Endothelial cell of umbilical vein (primary cell): ENCODE measurements around the gene SOX30. TPM values are rescaled to one million over a fixed set of nuclear protein-coding genes. Genes with fewer than 3 reads are reported as not detected.

Source experiments
- BruUV-seq: library from RNA; stranded (reverse); fragments of 400-500 nt; replicated peaks from 2 replicates; lab custom pipeline; 2021; lab: Mats Ljungman, UMichigan
- CTCF ChIA-PET: fragments of 300-600, 350-600 bp; sonication (Branson Sonifier 250); formaldehyde crosslinking; loops from one replicate; lab custom pipeline; 2021; ENCODE audit warnings: antibody characterized with exemption, inconsistent platforms; lab: Charles Lee
- POLR2A ChIA-PET: fragments of 300-600, 350-600 bp; sonication (Branson Sonifier 250); formaldehyde crosslinking; loops from one replicate; lab custom pipeline; 2021; ENCODE audit warnings: antibody characterized with exemption, inconsistent platforms; lab: Charles Lee
- DNase-seq: peaks from one replicate; pipeline ENCODE4 v3.0.0-alpha.2; 2011; ENCODE audit warnings: low read depth, low spot score
- FAIRE-seq: peaks from 2 replicates; lab custom pipeline; 2011; peaks lifted over from hg19 to GRCh38; lab: Jason Lieb, UNC
- H2AFZ ChIP-seq: 2 replicates; pipeline ENCODE4 v1.6.0; 2012; ENCODE audit warnings: low read depth, low read length, control low read depth, inconsistent platforms
- H3K27ac ChIP-seq: 2 replicates; pipeline ENCODE4 v1.5.1; 2011; ENCODE audit warnings: low read depth, mild to moderate bottlenecking, control low read depth, low read length, moderate library complexity; ENCODE audit not compliant: insufficient read depth
- H3K27me3 ChIP-seq, 2 experiments: 2 replicates each; pipeline versions ENCODE4 v1.6.0 to v1.6.1; 2011; ENCODE audit warnings: low read length in 2 of 2, mixed read lengths in 1 of 2; ENCODE audit not compliant: control insufficient read depth in 2 of 2, insufficient read depth in 2 of 2
- H3K36me3 ChIP-seq, 2 experiments: 2 replicates in 1 of 2; 3 replicates in 1 of 2; pipeline ENCODE4 v1.5.1; 2011; ENCODE audit warnings: low read length in 2 of 2, mild to moderate bottlenecking in 1 of 2, moderate library complexity in 1 of 2; ENCODE audit not compliant: control insufficient read depth in 2 of 2, insufficient read depth in 2 of 2; ENCODE audit errors: extremely low read depth in 1 of 2
- H3K4me1 ChIP-seq: 3 replicates; pipeline ENCODE4 v1.5.1; 2011; ENCODE audit warnings: mild to moderate bottlenecking, low read length; ENCODE audit not compliant: control insufficient read depth, insufficient read depth; ENCODE audit errors: extremely low read depth
- H3K4me2 ChIP-seq: 2 replicates; pipeline ENCODE4 v1.6.1; 2011; ENCODE audit warnings: low read length, control low read depth, mixed read lengths; ENCODE audit not compliant: insufficient read depth
- H3K4me3 ChIP-seq, 3 experiments: fragments of 200-600 bp in 1 of 3; sonication (generic), shearing (Covaris generic) in 1 of 3; replicated peaks in 1 of 3; 2 replicates each; pipeline ENCODE4 v1.5.1; 2011 to 2016; ENCODE audit warnings: control low read depth in 3 of 3, low read length in 3 of 3, mild to moderate bottlenecking in 2 of 3, inconsistent platforms in 1 of 3, low read depth in 1 of 3, moderate library complexity in 1 of 3; ENCODE audit not compliant: insufficient read depth in 1 of 3
- H3K79me2 ChIP-seq: 2 replicates; pipeline ENCODE4 v1.6.0; 2012; ENCODE audit warnings: low read length, inconsistent platforms; ENCODE audit not compliant: control insufficient read depth, insufficient read depth
- H3K9ac ChIP-seq: replicated peaks from 2 replicates; pipeline ENCODE3; 2011; ENCODE audit warnings: low read length, control low read depth; ENCODE audit not compliant: insufficient read depth; ENCODE audit errors: extremely low read depth
- H3K9me1 ChIP-seq: replicated peaks from 3 replicates; pipeline ENCODE4 v1.6.0; 2011; ENCODE audit warnings: mild to moderate bottlenecking, low read length; ENCODE audit not compliant: control insufficient read depth, insufficient read depth; ENCODE audit errors: extremely low read depth
- H3K9me3 ChIP-seq: replicated peaks from 2 replicates; pipeline ENCODE4 v1.5.1; 2012; ENCODE audit warnings: low read length, inconsistent platforms; ENCODE audit not compliant: control insufficient read depth, insufficient read depth
- H4K20me1 ChIP-seq: replicated peaks from 2 replicates; pipeline ENCODE3; 2011; ENCODE audit warnings: mild to moderate bottlenecking, low read length; ENCODE audit not compliant: control insufficient read depth, insufficient read depth; ENCODE audit errors: extremely low read depth
- EZH2 ChIP-seq: IDR thresholded peaks from 2 replicates; pipeline ENCODE4 v1.6.1; 2012; ENCODE audit warnings: borderline replicate concordance, low read depth, mild to moderate bottlenecking, moderate library complexity, low read length, inconsistent platforms; ENCODE audit not compliant: severe bottlenecking
- FOS ChIP-seq: IDR thresholded peaks from 2 replicates; pipeline ENCODE4 v1.6.1; 2011; ENCODE audit warnings: mild to moderate bottlenecking, low read length, moderate library complexity, borderline replicate concordance; ENCODE audit not compliant: insufficient read depth
- GATA2 ChIP-seq: IDR thresholded peaks from 2 replicates; pipeline ENCODE4 v1.7.0; 2011; ENCODE audit warnings: low read depth, mild to moderate bottlenecking, moderate library complexity, mixed read lengths, low read length; ENCODE audit not compliant: insufficient read length, insufficient read depth
- JUN ChIP-seq: IDR thresholded peaks from 2 replicates; pipeline ENCODE4 v1.6.1; 2011; ENCODE audit warnings: borderline replicate concordance, low read depth; ENCODE audit not compliant: insufficient read length, insufficient read depth
- MAX ChIP-seq: IDR thresholded peaks from 2 replicates; pipeline ENCODE4 v1.6.1; 2011; ENCODE audit not compliant: insufficient read depth, insufficient read length
- MYC ChIP-seq: IDR thresholded peaks from one replicate; pipeline ENCODE4 v1.6.1; 2011; ENCODE audit warnings: mild to moderate bottlenecking, low read depth, low read length
- POLR2A ChIP-seq: IDR thresholded peaks from 2 replicates; pipeline ENCODE4 v1.6.1; 2012; ENCODE audit warnings: low read depth, mild to moderate bottlenecking, control low read depth, low read length
- POLR2AphosphoS5 ChIP-seq: IDR thresholded peaks from 2 replicates; pipeline ENCODE4 v1.6.1; 2012; ENCODE audit warnings: low read depth, mild to moderate bottlenecking, control low read depth, low read length, moderate library complexity; ENCODE audit not compliant: insufficient read depth
- dilution Hi-C: fragments of 300-500 bp; cut with MboI; formaldehyde crosslinking; loops from one replicate; pipeline ENCODE4 v1.15.0; 2019; ENCODE audit warnings: low sequenced_read_pairs; ENCODE audit not compliant: extremely low pct_ligation_motif_present
- intact Hi-C: fragments of 100-400 bp; cut with micrococcal nuclease; formaldehyde crosslinking; loops from one replicate; pipeline ENCODE4 v1.10.0; 2022
- polyA plus RNA-seq, 4 experiments: library from polyadenylated mRNA; depleted of rRNA in 3 of 4; stranded (reverse) in 3 of 4; unstranded in 1 of 4; fragments of >200 nt; gene quantifications; 2 replicates each; pipeline versions ENCODE4 v1.2.1 to v1.2.3, GENCODE V29; 2011 to 2012; ENCODE audit warnings: missing spikeins in 1 of 4
- total RNA-seq: library from RNA; stranded (reverse); gene quantifications from 2 replicates; pipeline ENCODE4 v1.2.3, GENCODE V29; 2021

SOX30 gene
- total and polyA plus RNA-seq, 2 donors (not counting 3 experiments of a cell fraction or from before 2014, with no cell fraction given): not detected

GRCh38 chr5:157607371-157608161 lies 44.7 kb downstream of the SOX30 start:
- H3K4me2 ChIP-seq: no peak overlapping the region
- dilution Hi-C loops: no loop called here
- ChIA-PET POLR2A (no interaction called here), CTCF (interaction anchor here (0.7 to 0.9 kb wide), 2 partner anchors 44 to 111 kb away, joined by 3 to 4 read pairs; no protein-coding TSS in a partner anchor)
- no peak overlapping the region for H3K27ac ChIP-seq
- H3K4me1 ChIP-seq: peaks cover 14% of the 10 kb centered on the region
- FAIRE-seq: no peak
- peak overlapping the region; percentile 34 for H2AFZ ChIP-seq
- no peaks in the 10 kb centered on the region for H3K36me3 ChIP-seq
- no peaks in the 10 kb centered on the region for H3K79me2 ChIP-seq
- no peak overlapping the region for H3K9ac ChIP-seq
- no peak overlapping the region for H3K4me3 ChIP-seq
- no peaks in the 10 kb centered on the region for H4K20me1 ChIP-seq
- no peaks in the 10 kb centered on the region for H3K9me1 ChIP-seq
- no peaks in the 10 kb centered on the region for H3K9me3 ChIP-seq
- no peak for DNase-seq
- intact Hi-C loops: loop anchor here (5.0 kb wide), 1 partner anchor 60 kb away; no protein-coding TSS in a partner anchor
- no TSS peak for BruUV-seq
- H3K27me3 ChIP-seq: peaks cover 0 to 3% of the 10 kb centered on the region in 2 experiments
- no peak for TF ChIP-seq EZH2
- TF ChIP-seq GATA2: no peak
- TF ChIP-seq MYC: no peak
- TF ChIP-seq JUN: no peak
- no peak for TF ChIP-seq POLR2A
- no peak for TF ChIP-seq FOS
- TF ChIP-seq MAX: no peak
- no peak for TF ChIP-seq POLR2AphosphoS5
